ENCODE measurements around the gene ARID3B.
A peak's percentile ranks its signal among the peaks of the same experiment; 100 is the strongest.

ARID3B gene

GRCh38 chr15:74603026-74603788, 62.2 kb downstream of the ARID3B start:
- no peak for DNase-seq (ENCODE audit: low read depth in 4 of 4, low spot score in 1 of 4)

GRCh38 chr15:74603789-74604705, 63.0 kb downstream of the ARID3B start:
- no peak for DNase-seq (ENCODE audit: low read depth in 4 of 4, low spot score in 1 of 4)

GRCh38 chr15:74604983-74605794, 64.2 kb downstream of the ARID3B start:
- DNase-seq (ENCODE audit: low read depth in 4 of 4, low spot score in 1 of 4) = no peak

DNA sequence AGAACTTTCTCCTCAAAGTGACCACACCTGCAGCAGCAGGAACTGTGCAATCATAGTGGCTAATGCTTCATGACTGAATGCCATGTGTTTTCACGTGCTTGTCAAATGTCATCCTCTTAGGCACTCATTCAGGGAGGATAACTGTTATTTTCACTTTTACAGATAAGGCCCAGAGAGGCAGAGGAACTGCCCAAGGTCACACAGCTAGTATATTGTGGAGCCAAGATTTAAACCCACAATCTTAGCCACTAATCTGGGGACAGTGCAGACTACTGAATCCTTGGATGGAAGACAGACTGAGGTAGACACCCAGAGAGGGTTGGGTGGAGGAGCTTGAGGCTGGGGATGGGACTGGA, 64.8 kb downstream of the ARID3B start:
- no peak for DNase-seq (ENCODE audit: low read depth in 4 of 4, low spot score in 1 of 4)

DNA sequence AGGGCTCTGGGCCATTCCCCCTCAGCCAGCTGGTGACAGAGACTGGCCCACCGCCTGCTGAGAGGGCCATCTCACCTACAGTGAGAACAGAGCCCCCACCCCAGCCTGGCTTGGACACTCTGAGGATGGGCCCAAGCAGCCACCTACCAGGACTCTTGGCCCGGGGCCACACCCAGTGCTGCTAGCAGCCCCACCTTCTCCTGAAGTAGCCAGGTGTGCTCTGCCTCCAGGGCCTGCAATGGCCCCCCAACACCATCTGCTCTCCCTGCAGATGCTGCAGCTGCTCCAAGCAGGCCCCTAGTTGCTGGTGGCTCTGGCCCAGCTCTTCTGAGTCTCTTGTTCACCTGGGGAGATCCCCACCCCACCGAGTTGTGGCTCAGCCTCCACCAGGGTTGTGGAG, 67.8 kb downstream of the ARID3B start:
- DNase-seq (ENCODE audit: low read depth in 4 of 4, low spot score in 1 of 4) = no peak

DNA sequence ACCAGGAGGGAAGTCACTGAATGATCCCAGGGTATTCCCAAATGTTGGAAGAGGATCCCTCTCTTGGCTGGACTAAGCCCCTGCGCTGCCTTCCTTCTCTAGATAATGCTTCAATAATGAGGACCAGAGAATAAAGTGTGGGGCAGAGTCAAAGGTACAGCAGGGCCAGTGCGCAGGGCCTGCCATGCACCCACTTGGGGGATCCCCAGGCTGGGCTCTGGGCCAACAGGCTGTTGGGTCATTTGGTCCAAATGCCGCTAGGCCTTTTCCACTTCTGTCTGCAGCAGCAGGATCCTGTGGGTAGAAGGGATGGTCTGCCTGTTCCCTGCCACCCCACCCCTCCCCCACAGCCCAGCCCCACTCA, 68.9 kb downstream of the ARID3B start:
- DNase-seq (ENCODE audit: low read depth in 4 of 4, low spot score in 1 of 4) = no peak

GRCh38 chr15:74610302-74610951, 69.4 kb downstream of the ARID3B start:
- DNase-seq (ENCODE audit: low read depth in 4 of 4, low spot score in 1 of 4) = no peak

DNA sequence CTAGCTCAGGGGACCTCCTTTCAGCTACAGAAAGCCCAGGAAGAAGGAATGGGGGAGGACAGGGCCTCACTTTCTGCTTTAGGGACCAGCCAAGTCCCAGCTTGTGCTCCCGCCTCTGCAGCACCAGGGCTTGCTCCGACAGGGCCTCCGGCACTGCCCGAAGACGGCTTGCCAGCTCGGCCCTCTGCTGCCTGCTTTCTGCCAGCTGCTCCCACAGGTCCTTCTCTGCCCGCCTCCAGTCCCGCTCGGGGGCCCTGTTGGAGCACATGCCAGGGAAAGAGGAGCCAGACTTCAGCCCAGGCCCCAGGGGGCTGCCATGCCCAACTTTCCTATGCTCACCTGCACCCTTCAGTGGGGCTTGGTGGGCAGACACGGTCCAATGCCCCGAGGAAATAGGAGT, 70.3 kb downstream of the ARID3B start:
- no peak for DNase-seq (ENCODE audit: low read depth in 4 of 4, low spot score in 1 of 4)

- no peak for DNase-seq (ENCODE audit: low read depth in 4 of 4, low spot score in 1 of 4)
Measured at GRCh38 chr15:74611834-74612233, 70.8 kb downstream of the ARID3B start.

- DNase-seq (ENCODE audit: low read depth in 4 of 4, low spot score in 1 of 4) = no peak
Measured at GRCh38 chr15:74612677-74613076, 71.7 kb downstream of the ARID3B start.

DNA sequence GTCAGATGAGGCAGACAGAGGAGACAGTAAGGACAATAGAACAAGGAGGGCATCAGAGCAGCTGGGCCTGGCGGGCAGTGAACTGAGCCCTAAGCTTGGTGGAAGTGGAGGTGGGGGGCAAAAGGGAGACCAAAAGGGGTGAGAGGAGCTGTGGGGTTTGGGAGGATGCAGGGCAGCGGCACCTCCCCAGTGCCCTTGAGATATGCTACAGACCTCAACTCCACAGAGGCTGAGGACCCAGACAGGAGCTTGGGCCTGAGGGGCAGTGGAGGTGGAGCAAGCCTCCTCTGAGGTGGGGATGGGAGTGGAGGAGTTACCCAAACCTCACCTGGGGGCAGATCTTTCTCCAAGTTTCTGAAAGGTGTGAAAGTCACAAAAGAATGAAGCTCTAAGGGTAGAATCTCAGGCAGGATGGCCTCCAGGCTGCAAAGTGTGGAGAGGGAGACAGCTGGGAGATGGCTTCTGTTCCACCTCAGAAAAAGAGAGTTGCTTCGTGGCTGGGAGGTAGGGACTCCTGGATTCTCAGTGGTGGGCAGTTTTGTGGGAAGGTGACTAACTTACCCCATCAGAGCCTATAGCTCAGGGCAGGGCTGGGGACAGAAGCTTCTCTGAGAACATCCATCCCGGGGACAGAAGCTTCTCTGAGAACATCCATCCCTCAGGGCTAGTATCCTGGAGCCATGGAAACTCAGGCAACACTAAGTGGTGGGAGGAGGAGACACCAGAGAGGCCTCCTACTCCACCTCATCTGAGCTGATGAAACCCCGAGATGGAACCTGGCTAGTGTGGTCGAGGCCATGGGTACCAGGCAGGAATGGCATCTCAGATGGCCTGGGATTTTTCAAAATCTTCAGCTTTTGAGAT, 72.3 kb downstream of the ARID3B start:
- DNase-seq (ENCODE audit: low read depth in 4 of 4, low spot score in 1 of 4) = no peak

DNA sequence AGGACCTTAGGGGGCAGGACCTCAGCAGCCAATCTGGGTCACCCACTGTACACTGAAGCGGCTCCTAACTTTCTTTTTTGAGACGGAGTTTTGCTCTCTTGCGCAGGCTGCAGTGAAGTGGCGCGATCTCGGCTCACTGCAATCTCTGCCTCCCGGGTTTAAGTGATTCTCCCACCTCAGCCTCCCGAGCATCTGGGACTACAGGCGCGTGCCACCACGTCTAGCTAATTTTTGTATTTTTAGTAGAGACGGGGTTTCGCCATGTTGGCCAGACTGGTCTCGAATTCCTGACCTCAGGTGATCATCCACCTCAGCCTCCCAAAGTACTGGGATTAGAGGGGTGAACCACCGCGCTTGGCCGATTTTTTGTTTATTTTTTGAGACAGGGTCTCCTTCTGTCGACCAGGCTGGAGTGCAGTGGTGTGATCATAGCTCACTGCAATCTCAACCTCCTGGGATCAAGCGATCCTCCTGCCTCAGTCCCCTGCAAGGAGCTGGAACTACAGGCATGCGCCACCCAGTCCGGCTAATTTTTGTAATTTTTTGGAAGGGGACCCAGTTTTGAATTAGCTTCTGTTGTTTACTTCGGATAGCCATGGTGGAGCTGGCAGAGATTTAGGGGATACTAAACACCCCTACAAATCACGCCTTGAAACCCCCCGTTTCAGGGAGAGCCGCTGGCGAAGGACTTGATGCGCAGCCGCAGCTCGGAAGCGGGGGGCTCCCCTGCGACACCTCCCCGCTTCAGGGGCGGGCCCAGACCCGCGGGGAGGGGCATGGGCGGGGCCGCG, 73.1 kb downstream of the ARID3B start:
- DNase-seq (ENCODE audit: low read depth in 4 of 4, low spot score in 1 of 4) = no peak

DNA sequence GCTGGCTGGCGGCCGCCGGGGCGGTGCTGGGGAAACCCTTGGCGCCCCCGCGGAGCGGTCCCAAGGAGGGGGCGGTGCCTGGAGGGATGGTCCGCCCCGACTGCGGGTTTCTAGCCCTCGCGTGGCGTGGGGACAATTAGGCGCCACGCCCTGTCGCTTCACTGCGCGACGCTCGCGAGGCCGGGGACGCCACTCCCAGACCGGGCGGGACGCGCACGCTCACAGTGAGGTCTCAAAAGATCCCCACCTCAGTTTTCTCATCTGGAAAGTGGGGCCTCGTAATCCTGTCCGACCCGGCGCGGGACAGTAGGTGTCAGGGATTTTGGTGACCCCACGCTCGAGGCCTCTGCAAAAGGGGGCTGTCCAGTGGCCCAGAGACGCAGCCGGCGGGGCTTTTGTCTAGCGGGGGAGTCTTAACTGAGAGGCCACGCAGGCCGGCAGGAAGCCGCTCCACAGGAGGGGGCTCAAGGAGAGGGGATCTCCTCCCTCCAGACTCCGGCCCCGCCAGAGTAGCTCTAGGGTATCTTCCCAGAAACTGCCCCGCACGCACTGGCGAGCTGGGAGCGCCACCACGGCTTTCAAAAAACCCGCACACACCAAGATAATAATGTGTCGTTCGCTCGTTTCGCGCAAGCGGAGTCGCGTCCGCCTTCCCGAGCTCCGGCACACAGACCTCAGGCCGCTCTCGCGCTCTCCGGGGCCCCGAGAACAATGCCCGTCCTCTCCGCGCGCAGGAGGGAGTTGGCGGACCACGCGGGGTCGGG, 73.9 kb downstream of the ARID3B start:
- peak; percentile 49 to 83 (median 68) for DNase-seq (ENCODE audit: low read depth in 4 of 4, low spot score in 1 of 4)

GRCh38 chr15:74615508-74616365, 74.7 kb downstream of the ARID3B start, which contains the start of gene CLK3:
Gene CLK3, plus strand, starts transcription at chr15:74615836. Its CDS starts 3,361 bp downstream, at chr15:74619197.
- DNase-seq (ENCODE audit: low read depth in 4 of 4, low spot score in 1 of 4) = peak; percentile 93 to 97 (median 96)

GRCh38 chr15:74616366-74616939, 75.4 kb downstream of the ARID3B start:
- peak; percentile 22 to 44 (median 38) for DNase-seq (ENCODE audit: low read depth in 4 of 4, low spot score in 1 of 4)

DNA sequence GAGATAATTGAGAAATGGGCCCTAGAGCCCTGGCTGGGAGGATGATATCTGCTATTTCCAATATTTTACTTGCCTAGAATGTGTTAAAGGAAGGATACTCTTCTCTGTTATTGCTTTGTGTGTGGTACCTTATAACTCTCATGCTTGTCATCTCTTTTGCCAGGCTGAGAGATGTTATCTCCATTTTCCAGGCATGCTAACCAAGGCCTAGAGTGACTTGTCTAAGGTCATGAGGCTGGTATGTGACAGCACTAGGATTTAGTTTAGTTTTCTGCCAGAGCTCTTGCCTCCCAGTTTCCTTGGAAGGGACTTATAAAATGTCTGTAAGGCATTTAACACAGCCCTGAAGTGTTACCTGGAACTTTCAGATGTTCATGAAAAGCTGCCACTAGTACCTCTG, 76.0 kb downstream of the ARID3B start:
- DNase-seq (ENCODE audit: low read depth in 4 of 4, low spot score in 1 of 4) = no peak
